Skin epidermis (tissue), 12 donors: ENCODE data around the gene ZNF683.
"Not testable (repeated sequence)": the region's sequence is repeated elsewhere in the genome, so short reads cannot be mapped to it uniquely, and the experiment has no call there.

Source experiments
- H3K27ac ChIP-seq, 21 experiments: fragments of 200-600 bp; sonication (generic) in 11 of 21; one replicate each; pipeline ENCODE4 v1.5.0; 2020; ENCODE audit warnings: mild to moderate bottlenecking in 3 of 21, inconsistent platforms in 2 of 21, moderate library complexity in 2 of 21
- H3K4me3 ChIP-seq, 7 experiments: fragments of 200-600 bp; sonication (generic) in 2 of 7; one replicate each; pipeline ENCODE4 v1.5.0; 2020; ENCODE audit warnings: inconsistent platforms in 2 of 7, mild to moderate bottlenecking in 2 of 7, moderate library complexity in 1 of 7

The ZNF683 gene

DNA sequence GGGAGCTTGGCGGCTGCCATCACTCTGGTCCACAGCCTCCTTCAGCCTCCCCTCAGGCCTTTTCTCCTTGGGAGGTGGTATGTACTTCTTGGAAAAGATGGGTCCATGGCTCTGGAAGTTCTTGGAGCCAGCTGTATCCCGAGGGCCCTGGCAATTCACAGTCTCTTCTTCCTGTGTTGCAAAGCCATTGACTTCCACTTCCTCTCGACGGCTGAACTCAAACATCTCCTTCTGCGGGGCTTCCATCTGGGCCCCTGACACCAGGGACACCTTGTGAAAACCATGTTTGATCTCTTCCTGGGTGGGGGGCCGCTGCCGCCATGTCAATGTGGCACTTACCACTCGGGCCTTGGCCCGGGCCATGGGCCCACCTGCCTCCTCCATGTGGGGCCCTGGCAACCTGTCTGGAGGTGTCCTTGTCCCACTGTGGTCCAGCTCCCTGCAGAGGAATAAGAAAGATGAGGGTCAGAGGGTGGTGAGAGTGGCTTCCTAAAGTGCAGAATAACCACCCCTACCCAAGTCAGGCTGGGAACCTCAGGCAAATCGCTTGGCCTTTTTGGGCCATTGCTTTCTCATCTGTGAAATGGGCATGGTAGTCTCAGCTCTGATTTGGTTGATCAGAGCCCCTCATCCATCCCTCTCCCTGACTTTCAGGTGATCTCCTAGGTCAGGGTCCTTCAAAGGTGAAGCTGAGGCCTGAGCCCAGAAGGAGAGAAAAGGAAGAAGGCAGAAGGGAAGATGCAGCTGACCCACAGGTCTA, 26.1 kb downstream of the ZNF683 start:
- Histone ChIP-seq H3K4me3 (no peak overlapping the region), H3K27ac (no peak overlapping the region)

GRCh38 chr1:26345718-26346117, 26.8 kb downstream of the ZNF683 start:
- Histone ChIP-seq H3K4me3 (no peak overlapping the region), H3K27ac (no peak overlapping the region)

DNA sequence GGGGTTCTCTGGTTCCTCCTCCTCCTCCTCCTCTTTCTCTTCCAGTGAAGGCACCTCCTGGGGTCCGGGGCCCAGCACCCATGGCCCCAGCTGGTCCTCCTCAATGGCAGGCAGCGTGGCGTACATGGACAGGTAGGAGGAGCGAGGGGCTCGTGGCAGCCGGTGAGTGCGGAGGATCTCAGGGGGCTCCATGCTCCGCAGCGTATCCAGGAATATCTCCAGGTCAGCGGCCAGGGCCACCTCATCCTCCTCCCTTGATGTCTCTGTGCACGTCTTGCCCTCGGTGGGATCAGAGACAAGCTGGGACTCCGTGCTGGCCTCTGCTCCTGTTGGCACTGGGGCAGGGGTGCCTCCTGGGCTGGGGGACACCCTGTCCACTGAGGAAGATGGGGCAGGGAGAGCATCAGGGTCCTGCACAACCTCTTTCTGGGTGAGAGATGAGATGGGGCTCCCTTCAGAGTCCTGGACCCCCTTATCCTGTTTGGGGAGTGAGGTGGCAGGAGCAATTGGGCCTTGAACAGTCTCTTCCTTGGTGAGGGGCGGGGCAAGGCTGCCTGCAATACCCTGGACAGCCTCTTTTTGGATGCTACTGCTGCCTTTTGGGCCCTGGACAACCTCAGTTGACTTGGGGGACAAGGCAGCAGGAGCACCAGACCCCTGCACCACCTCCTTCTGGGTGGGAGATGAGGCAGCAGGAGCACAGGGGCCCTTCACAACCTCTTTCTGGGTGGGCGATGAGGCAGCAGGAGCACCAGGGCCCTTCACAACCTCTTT, 28.2 kb downstream of the ZNF683 start:
- Histone ChIP-seq H3K27ac (no peak overlapping the region), H3K4me3 (no peak overlapping the region)

- Histone ChIP-seq H3K4me3 (no peak overlapping the region), H3K27ac (no peak overlapping the region)
Observed at GRCh38 chr1:26340047-26340481, 32.5 kb downstream of the ZNF683 start.

- no peak overlapping the region for H3K4me3 ChIP-seq
- no peak overlapping the region for H3K27ac ChIP-seq
Observed at GRCh38 chr1:26338670-26339069, 33.9 kb downstream of the ZNF683 start.

- Histone ChIP-seq H3K27ac (no peak overlapping the region), H3K4me3 (no peak overlapping the region)
Observed at GRCh38 chr1:26337625-26338024, 34.9 kb downstream of the ZNF683 start.

DNA sequence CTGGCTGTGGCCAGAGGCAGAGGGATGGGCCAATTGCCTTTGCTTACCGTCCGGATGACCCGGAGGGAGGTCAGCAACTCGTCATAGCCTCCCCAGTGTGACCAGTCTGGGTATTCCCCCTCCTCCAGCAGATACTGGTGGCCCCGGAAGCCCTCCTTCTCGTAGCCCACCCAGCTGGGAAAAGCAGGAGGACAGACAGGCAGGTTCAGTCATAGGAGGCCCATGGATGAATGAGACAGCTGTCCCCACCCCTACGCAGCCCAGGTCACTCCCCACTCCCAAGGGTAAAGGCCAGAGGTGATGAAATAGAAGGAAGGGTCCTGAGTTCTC, 35.4 kb downstream of the ZNF683 start:
- peak overlapping the region in 3 of 21 experiments; percentile 4 to 42 (median 11) for H3K27ac ChIP-seq

DNA sequence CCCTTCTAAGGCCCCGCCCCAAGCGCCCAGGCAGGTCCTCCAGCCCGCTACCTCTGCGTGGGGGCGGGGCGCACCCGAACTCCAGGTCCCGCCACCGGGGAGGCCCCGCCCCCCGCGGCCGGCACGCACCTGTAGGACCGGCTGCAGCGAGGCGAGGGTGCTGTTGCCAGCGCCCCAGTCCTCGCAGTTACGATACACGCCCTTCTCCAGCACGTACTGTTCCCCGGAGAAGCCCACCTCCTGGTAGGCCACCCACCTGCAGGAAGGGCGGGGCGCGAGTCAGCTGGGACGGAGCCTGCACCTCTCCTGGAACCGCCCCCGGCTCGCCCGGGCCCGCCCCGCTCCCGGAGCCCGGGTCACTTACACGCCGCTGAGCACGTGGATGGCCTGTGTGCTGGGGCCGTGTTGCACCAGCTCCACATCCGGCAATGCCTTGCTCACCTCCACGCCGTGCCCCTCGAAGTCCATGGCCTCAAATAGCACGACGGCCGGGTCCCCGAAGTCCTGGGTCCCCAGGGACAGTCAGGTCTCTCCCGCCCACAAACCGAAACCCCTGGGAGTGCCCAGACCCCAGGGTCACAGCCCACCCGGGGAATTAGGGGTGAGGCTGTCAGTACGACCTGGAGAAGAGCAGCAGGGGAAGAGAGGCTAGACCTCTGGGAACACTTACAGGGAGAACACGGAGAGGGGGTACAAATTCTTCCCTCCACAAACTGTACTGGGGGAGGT, 35.9 kb downstream of the ZNF683 start:
- H3K27ac ChIP-seq: peak overlapping the region in 5 of 21 experiments; percentile 4 to 60 (median 42)
- H3K4me3 ChIP-seq: peak overlapping the region; percentile 23 to 52 (median 36)

More for the DNA sequence above, 35.4 kb downstream of the ZNF683 start:
- no peak overlapping the region for H3K4me3 ChIP-seq

- H3K4me3 ChIP-seq: peak overlapping the region; percentile 23 to 52 (median 36)
- H3K27ac ChIP-seq: peak overlapping the region in 5 of 21 experiments; percentile 12 to 50 (median 42)
Observed at GRCh38 chr1:26335774-26336476, 36.6 kb downstream of the ZNF683 start.

GRCh38 chr1:26333312-26333711, 39.2 kb downstream of the ZNF683 start:
- H3K27ac ChIP-seq, H3K4me3 ChIP-seq: not testable (repeated sequence)

- no peak overlapping the region for H3K4me3 ChIP-seq
- H3K27ac ChIP-seq: no peak overlapping the region
Observed at GRCh38 chr1:26330276-26330675, 42.3 kb downstream of the ZNF683 start.

GRCh38 chr1:26329380-26329779, 43.2 kb downstream of the ZNF683 start:
- H3K4me3 ChIP-seq, H3K27ac ChIP-seq: not testable (repeated sequence)

DNA sequence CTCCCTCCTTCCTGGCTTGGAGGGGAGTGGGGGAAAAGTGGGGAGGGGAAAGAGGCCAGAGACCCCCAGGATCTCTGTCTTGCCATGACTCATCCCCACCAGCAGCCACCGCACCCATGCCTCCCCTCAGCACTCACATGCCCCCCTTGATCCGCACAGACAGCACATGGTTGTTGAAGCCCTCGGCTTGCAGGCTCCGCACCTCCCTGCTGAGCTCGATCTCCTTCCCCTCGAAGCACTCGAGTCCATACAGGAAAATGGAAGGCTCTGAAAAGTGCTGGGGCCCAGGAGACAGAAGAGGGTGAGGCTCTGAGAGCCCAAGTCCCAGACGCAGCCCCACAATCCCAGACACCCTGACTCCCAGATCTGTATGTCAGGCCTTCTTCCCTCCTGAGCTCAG, 44.0 kb downstream of the ZNF683 start:
- no peak overlapping the region for H3K4me3 ChIP-seq
- no peak overlapping the region for H3K27ac ChIP-seq

DNA sequence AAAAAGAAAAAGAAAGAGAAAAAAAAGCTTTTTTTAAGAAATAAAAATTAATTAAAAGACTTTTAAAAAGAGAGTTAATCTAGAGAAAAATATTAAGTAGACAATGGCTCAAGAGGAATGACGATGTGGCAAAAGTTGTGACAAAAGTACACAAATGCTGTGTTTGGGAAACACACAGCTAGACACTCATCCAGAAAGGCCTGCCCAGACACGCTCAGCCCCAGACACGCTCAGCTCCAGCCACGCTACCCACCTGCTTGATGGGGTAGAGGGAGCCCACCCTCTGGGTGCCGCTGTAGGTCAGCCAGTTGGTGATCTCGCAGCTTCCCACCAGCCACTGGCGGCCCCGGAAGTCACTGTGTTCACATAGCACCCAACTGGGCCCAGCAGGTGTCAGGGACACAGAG, 44.6 kb downstream of the ZNF683 start:
- Histone ChIP-seq H3K27ac (peak overlapping the region in 1 of 21 experiments; percentile 5), H3K4me3 (no peak overlapping the region)

DNA sequence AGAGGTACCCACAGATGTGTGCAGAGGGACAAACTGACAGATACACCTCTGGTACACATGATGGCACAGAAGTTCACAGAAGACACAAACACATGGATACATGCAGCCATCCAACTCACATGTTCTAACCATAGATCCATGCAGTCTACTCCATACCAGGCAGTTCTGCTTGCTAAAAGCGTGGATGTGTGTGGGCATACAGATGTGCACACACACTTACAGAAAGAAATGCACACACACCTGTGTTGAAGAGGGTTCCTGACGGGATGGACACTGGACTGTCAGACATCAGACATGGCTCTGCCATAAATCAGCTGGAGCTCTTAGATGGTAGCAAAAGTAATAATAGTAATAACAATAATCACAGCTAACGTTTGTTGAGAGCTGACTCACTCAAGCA, 48.0 kb downstream of the ZNF683 start:
- H3K27ac ChIP-seq: no peak overlapping the region
- H3K4me3 ChIP-seq: no peak overlapping the region

DNA sequence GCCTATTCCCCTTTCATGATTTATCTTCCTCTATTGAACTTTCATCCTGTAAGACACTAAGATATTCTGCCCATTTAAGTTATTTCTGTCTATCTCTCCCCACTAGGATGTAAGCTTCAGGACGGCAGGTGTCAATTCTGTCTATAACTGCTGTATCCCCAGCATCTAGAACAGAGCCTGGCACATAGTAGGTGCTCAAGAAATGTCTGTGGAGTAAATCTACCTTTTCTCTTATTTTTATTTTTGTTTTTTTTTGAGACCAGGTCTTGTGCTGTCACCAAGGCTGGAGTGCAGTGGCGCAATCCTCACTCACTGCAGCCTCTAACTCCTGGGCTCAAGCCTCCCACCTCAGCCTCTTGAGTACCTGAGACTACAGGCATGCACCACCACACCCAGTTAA, 49.2 kb downstream of the ZNF683 start:
- no peak overlapping the region for H3K27ac ChIP-seq

DNA sequence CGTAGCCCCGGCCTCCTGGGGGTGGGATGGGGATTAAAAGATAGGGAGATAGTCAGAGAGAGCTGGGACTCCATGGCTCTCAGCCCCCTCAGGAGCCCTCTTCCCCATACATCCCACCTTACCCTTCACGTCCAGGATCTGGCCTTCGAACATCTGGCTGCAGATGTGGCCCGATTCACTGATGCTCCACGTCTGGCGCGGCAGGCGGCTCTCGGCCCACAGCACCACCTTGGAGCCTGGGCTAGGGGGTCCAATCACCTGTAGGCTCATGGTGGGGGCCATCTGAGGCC, 50.6 kb downstream of the ZNF683 start:
- Histone ChIP-seq H3K4me3 (no peak overlapping the region), H3K27ac (peak overlapping the region in 3 of 21 experiments; percentile 38 to 93 (median 93))

More for the DNA sequence above, 49.2 kb downstream of the ZNF683 start:
- no peak overlapping the region for H3K4me3 ChIP-seq

DNA sequence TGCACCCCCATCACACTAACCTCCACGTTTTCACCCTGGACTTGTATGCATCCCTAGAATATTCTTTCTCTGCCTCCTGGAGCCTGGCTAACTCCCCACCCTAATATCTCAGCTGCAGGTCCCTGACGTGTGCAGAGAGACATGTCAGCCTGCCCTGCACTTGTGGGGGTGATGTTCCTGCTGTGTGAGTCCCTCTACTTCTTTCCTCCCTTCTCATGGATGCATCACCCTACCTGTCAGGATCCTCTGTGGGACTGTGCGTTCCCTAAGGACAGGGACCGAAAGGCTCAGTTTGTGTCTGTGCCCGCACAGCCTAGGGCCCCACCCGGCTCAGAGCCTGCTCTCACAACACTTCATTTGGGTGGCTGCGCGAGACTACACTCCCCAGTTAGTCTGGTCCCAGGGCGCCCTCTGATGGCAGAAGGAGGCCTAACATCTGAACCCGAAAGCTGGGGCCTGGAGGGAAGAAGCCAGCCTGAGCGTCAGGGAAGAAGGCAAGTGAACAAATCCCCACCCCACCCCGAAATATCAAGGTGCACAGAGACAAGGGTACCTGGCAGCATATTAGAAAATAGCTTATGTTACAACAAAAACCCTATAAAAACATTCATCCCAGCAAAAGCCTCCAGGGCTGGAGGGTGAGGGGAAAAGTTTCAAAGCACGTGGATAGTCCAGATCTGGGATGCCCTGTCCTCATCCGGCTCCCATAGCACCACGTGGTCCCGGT, 51.1 kb downstream of the ZNF683 start:
- H3K4me3 ChIP-seq: no peak overlapping the region

DNA sequence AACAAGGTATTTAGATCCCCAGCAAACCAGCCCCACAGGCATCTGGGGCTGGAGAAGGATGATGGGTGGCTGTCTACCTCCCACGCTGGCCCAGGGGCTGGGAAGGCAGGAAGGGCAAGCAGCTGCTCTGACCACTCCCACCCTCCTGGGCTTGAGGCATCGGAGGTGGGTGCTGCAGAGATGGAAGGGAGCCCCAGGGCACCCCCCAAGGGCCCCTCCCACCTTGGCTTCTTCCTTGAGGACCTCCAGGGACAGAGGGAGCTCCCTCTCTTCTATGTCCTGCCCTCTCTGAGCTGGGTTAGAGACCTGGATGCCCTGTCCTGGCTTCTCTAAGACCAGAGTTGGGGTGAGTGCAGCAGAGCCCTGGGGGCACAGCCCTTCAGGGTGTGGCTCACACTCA, 51.7 kb downstream of the ZNF683 start:
- peak overlapping the region in 13 of 21 experiments; percentile 12 to 93 (median 45) for H3K27ac ChIP-seq
- H3K4me3 ChIP-seq: no peak overlapping the region

More for the DNA sequence above, 51.1 kb downstream of the ZNF683 start:
- H3K27ac ChIP-seq: peak overlapping the region in 13 of 21 experiments; percentile 12 to 93 (median 45)
